ENCODE results near the gene TYK2.
A peak's percentile ranks its signal among the peaks of the same experiment; 100 is the strongest.

DNA sequence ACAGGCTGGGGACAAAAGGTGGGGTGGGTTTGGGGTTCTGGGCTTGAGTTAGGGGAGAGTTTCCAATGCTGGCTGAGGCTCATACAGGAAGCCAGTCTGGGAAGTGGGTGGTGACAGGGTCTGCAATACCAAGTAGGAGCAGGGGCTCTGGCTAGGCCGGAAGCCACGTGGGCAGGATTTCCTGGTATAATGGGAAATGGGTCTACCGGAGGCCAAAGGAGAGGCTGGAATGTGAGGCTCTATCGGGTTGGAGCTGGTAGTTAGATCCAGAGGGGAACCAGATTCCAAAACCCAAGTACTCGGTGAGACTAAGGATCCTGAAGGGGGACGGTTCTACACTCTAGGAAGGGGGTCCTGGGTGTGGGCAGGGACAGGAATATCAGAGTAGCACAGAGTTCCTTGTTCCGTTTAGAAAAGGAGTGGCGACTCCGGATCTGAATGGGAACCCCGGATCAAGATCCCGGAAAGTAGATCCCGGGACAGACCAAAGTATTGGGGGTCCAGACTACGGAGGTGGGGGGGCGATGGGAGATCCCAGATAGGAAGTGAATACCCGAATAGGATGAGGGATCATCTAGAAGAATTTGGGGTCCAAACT lies 22.2 kb upstream of the TYK2 start:
- TF ChIP-seq ZNF510 (tag by site-specific recombination; IDR thresholded peaks at IDR 0.05; ENCODE audit: insufficient replicate concordance) (no peak), CTCF (tag by site-specific recombination; IDR thresholded peaks at IDR 0.05) (no peak), ZBTB17 (tag by site-specific recombination; IDR thresholded peaks at IDR 0.05) (peak; percentile 39; the same call in 1 of the 2 replicates), EGR2 (tag by site-specific recombination; IDR thresholded peaks at IDR 0.05; ENCODE audit: low read depth) (no peak), ZNF280D (tag by site-specific recombination; IDR thresholded peaks at IDR 0.05) (no peak), ZNF24 (tag by site-specific recombination; IDR thresholded peaks at IDR 0.05) (no peak), TCF7L2 (IDR thresholded peaks at IDR 0.05; ENCODE audit: borderline replicate concordance, low read depth, low read length) (no peak), ZNF121 (tag by site-specific recombination; IDR thresholded peaks at IDR 0.05) (no peak), ZNF311 (tag by site-specific recombination; IDR thresholded peaks at IDR 0.05; ENCODE audit: borderline replicate concordance) (no peak)
- TF ChIP-seq, protein P1, sequence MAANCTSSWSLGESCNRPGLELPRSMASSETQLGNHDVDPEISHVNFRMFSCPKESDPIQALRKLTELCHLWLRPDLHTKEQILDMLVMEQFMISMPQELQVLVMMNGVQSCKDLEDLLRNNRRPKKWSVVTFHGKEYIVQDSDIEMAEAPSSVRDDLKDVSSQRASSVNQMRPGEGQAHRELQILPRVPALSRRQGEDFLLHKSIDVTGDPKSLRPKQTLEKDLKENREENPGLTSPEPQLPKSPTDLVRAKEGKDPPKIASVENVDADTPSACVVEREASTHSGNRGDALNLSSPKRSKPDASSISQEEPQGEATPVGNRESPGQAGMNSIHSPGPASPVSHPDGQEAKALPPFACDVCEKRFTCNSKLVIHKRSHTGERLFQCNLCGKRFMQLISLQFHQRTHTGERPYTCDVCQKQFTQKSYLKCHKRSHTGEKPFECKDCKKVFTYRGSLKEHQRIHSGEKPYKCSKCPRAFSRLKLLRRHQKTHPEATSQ (tag by site-specific recombination; IDR thresholded peaks at IDR 0.05) = no peak
- TF ChIP-seq, protein P2, sequence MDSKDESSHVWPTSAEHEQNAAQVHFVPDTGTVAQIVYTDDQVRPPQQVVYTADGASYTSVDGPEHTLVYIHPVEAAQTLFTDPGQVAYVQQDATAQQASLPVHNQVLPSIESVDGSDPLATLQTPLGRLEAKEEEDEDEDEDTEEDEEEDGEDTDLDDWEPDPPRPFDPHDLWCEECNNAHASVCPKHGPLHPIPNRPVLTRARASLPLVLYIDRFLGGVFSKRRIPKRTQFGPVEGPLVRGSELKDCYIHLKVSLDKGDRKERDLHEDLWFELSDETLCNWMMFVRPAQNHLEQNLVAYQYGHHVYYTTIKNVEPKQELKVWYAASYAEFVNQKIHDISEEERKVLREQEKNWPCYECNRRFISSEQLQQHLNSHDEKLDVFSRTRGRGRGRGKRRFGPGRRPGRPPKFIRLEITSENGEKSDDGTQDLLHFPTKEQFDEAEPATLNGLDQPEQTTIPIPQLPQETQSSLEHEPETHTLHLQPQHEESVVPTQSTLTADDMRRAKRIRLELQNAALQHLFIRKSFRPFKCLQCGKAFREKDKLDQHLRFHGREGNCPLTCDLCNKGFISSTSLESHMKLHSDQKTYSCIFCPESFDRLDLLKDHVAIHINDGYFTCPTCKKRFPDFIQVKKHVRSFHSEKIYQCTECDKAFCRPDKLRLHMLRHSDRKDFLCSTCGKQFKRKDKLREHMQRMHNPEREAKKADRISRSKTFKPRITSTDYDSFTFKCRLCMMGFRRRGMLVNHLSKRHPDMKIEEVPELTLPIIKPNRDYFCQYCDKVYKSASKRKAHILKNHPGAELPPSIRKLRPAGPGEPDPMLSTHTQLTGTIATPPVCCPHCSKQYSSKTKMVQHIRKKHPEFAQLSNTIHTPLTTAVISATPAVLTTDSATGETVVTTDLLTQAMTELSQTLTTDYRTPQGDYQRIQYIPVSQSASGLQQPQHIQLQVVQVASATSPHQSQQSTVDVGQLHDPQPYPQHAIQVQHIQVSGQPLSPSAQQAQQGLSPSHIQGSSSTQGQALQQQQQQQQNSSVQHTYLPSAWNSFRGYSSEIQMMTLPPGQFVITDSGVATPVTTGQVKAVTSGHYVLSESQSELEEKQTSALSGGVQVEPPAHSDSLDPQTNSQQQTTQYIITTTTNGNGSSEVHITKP (tag by site-specific recombination; IDR thresholded peaks at IDR 0.05) = peak; percentile 85

Measured in HEK293 (cell line).